ENCODE data around the gene FAM110C. TPM values are rescaled to one million over a fixed set of nuclear protein-coding genes. Genes with fewer than 3 reads are reported as not detected.
A peak's percentile ranks its signal among the peaks of the same experiment; 100 is the strongest.
"Not testable (repeated sequence)": the region's sequence is repeated elsewhere in the genome, so short reads cannot be mapped to it uniquely, and the experiment has no call there.

FAM110C gene
- total RNA-seq: 10 to 100 TPM in 1 of 2 donors, 1 to 10 TPM in 1; 2.2 to 23.6 TPM

DNA sequence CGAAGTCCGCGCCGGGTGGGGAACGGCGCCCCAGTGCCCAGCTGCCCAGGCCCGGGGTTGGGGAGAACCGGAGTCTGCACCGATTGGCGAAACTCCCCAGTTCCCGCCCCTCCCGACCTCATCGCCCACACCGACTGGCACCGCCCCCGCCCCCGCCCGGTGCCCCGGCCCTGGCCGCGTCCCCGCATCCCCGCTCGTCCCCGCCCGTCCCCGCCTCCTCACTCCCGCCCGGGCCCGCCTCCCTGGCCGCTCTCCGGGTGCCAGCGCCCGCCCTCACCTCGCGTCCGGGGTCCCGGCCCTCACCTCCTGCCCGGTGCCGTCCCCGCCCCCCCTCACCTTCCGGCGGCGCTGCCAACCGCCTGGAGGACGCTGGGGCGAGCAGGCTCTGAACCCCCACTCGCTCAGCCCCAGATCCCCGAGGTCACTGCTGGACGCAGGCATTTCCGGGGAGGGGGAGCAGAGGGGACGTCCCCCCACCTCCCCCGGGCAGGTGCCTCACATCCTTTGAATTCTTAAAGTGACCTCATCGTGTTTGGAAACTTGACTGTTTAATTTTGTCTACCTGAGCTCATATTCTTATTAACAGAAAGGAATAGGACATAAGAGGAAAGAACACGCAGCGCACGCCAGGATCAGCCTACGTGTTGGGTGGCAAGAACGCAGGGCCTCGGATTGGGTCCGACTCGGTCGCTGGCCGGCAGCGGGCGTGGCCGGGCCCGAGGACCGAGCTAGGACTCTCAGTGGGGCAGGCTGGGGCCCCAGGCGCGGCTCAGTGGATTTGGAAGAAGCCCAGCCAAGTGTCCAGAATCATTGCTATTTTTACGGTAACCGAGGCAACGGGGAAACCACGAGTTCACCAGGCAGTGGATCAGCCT lies at the start of gene FAM110C:
Gene FAM110C (minus strand): TSS at position 35 of the 875 bp plus-strand sequence. CDS start 120 bp downstream, outside the sequence.
- H3K4me1 Mint-ChIP-seq: peaks cover 10% of the 10 kb centered on the region
- H3K27ac Mint-ChIP-seq: peak within 1 kb of the TSS; percentile 86
- ATAC-seq (replicated peaks): peak; percentile 76
- H3K27me3 Mint-ChIP-seq: peaks cover 25% of the 10 kb centered on the region
- no peaks in the 10 kb centered on the region for H3K9me3 Mint-ChIP-seq
- peak within 1 kb of the TSS; percentile 83 for H3K4me3 Mint-ChIP-seq
- H3K36me3 Mint-ChIP-seq (ENCODE audit: low read depth): peaks cover 41% of the 10 kb centered on the region

GRCh38 chr2:92326-92725 lies 46.0 kb upstream of the FAM110C start:
- Mint-ChIP-seq H3K36me3 (ENCODE audit: low read depth) (no peaks in the 10 kb centered on the region), H3K4me3 (no peak overlapping the region), H3K27ac (no peak overlapping the region), H3K4me1 (no peaks in the 10 kb centered on the region), H3K9me3 (peaks cover 8% of the 10 kb centered on the region), H3K27me3 (peaks cover 28% of the 10 kb centered on the region)
- ATAC-seq (replicated peaks): no peak

GRCh38 chr2:90645-91312 lies 44.5 kb upstream of the FAM110C start:
- Mint-ChIP-seq H3K36me3 (ENCODE audit: low read depth) (no peaks in the 10 kb centered on the region), H3K4me3 (no peak overlapping the region), H3K27me3 (peaks cover 21% of the 10 kb centered on the region), H3K4me1 (no peaks in the 10 kb centered on the region), H3K27ac (no peak overlapping the region), H3K9me3 (peaks cover 4% of the 10 kb centered on the region)
- no peak for ATAC-seq (replicated peaks)

DNA sequence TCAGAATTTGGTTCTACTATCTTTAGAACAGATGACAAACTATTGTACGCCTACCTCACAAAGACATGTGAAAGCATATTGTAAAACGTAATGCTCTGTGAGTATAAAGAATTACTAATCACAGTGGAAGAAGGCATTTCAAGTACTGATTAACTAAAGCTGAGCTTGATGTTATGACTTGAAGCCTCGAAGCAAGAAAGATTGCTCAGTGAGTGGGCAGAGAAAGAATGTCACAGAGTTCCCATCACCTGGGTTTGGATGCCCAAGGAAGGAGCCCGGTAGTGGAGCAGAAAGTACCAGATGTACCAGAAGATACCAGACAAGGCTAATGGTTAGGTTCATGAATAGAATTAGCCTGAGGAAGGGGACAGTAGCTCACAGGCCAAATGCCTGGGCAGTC lies 39.5 kb upstream of the FAM110C start:
- Mint-ChIP-seq H3K27me3 (peaks cover 10% of the 10 kb centered on the region), H3K36me3 (ENCODE audit: low read depth) (no peaks in the 10 kb centered on the region), H3K9me3 (no peaks in the 10 kb centered on the region), H3K27ac (no peak overlapping the region), H3K4me1 (no peaks in the 10 kb centered on the region), H3K4me3 (no peak overlapping the region)
- ATAC-seq (replicated peaks): no peak

- Mint-ChIP-seq H3K27ac (no peak overlapping the region), H3K4me1 (no peaks in the 10 kb centered on the region), H3K4me3 (no peak overlapping the region), H3K9me3 (no peaks in the 10 kb centered on the region), H3K27me3 (peaks cover 16% of the 10 kb centered on the region), H3K36me3 (ENCODE audit: low read depth) (no peaks in the 10 kb centered on the region)
- ATAC-seq (replicated peaks): no peak
These were observed 37.8 kb upstream of the FAM110C start for GRCh38 chr2:84121-84520.

- Mint-ChIP-seq H3K9me3 (no peaks in the 10 kb centered on the region), H3K36me3 (ENCODE audit: low read depth) (no peaks in the 10 kb centered on the region), H3K4me3 (no peak overlapping the region), H3K4me1 (no peaks in the 10 kb centered on the region), H3K27me3 (peaks cover 20% of the 10 kb centered on the region), H3K27ac (no peak overlapping the region)
- ATAC-seq (replicated peaks): no peak
These were observed 34.8 kb upstream of the FAM110C start for GRCh38 chr2:80971-81736.

DNA sequence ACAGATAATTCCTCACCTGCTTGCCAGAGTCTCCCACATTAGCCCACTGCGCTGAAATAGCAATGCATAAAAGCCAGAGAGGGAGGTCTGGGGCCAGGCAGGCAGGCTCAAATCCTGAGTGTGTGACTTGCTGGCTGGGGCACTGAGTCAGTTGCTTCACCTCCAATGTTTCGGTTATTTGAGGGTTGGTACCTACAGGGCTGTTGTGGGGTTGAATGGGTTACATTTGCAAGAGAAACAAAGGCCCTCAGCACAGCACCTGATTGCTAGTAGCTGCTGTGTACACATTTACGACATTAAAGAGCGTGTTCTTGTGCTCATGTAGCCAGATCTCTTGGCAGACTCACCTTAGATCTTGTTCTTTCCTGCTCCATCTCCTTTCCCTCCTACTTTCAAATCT lies 34.1 kb upstream of the FAM110C start:
- H3K9me3 Mint-ChIP-seq: no peaks in the 10 kb centered on the region
- no peaks in the 10 kb centered on the region for H3K4me1 Mint-ChIP-seq
- no peak for ATAC-seq (replicated peaks)
- H3K4me3 Mint-ChIP-seq: no peak overlapping the region
- no peak overlapping the region for H3K27ac Mint-ChIP-seq
- no peaks in the 10 kb centered on the region for H3K36me3 Mint-ChIP-seq (ENCODE audit: low read depth)
- peaks cover 24% of the 10 kb centered on the region for H3K27me3 Mint-ChIP-seq

- H3K9me3 Mint-ChIP-seq: no peaks in the 10 kb centered on the region
- ATAC-seq (replicated peaks): no peak
- no peak overlapping the region for H3K27ac Mint-ChIP-seq
- H3K27me3 Mint-ChIP-seq: peaks cover 15% of the 10 kb centered on the region
- H3K36me3 Mint-ChIP-seq (ENCODE audit: low read depth): no peaks in the 10 kb centered on the region
- H3K4me1 Mint-ChIP-seq: no peaks in the 10 kb centered on the region
- H3K4me3 Mint-ChIP-seq: no peak overlapping the region
These were observed 25.2 kb upstream of the FAM110C start for GRCh38 chr2:71309-72035.

GRCh38 chr2:69366-70344 lies 23.4 kb upstream of the FAM110C start:
- no peaks in the 10 kb centered on the region for H3K36me3 Mint-ChIP-seq (ENCODE audit: low read depth)
- ATAC-seq (replicated peaks): no peak
- no peaks in the 10 kb centered on the region for H3K9me3 Mint-ChIP-seq
- H3K27me3 Mint-ChIP-seq: peaks cover 9% of the 10 kb centered on the region
- no peak overlapping the region for H3K4me3 Mint-ChIP-seq
- H3K4me1 Mint-ChIP-seq: no peaks in the 10 kb centered on the region
- no peak overlapping the region for H3K27ac Mint-ChIP-seq

- ATAC-seq (replicated peaks): peak; percentile 38
- H3K27me3 Mint-ChIP-seq; H3K4me3 Mint-ChIP-seq; H3K36me3 Mint-ChIP-seq (ENCODE audit: low read depth); H3K9me3 Mint-ChIP-seq; H3K4me1 Mint-ChIP-seq; H3K27ac Mint-ChIP-seq: not testable (repeated sequence)
These were observed 22.3 kb upstream of the FAM110C start for GRCh38 chr2:68637-69036.

GRCh38 chr2:66853-67252 lies 20.5 kb upstream of the FAM110C start:
- H3K27me3 Mint-ChIP-seq: peaks cover 4% of the 10 kb centered on the region
- no peak overlapping the region for H3K27ac Mint-ChIP-seq
- no peaks in the 10 kb centered on the region for H3K4me1 Mint-ChIP-seq
- no peaks in the 10 kb centered on the region for H3K36me3 Mint-ChIP-seq (ENCODE audit: low read depth)
- no peak overlapping the region for H3K4me3 Mint-ChIP-seq
- H3K9me3 Mint-ChIP-seq: no peaks in the 10 kb centered on the region
- no peak for ATAC-seq (replicated peaks)

DNA sequence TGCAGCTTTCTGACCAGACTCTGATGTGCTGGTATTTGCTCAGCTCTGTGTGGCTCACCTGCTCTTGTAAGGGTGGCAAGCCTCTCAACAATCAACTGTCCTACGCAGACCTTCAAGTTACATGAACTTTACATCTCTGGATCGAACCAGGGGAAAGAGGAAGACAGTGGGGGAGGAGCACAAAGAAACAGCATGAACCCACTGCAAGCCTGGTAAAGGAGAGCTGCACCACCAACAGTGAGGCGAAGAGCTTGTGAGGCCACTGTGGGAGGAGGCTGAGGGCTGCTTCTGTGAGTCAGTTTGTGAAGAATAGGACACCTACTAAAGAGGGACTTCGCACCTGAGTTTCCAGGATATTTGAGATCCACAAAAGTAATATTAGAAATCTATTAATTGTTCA lies 18.8 kb upstream of the FAM110C start:
- peaks cover 5% of the 10 kb centered on the region for H3K9me3 Mint-ChIP-seq
- no peaks in the 10 kb centered on the region for H3K4me1 Mint-ChIP-seq
- peaks cover 14% of the 10 kb centered on the region for H3K27me3 Mint-ChIP-seq
- H3K4me3 Mint-ChIP-seq: no peak overlapping the region
- no peaks in the 10 kb centered on the region for H3K36me3 Mint-ChIP-seq (ENCODE audit: low read depth)
- no peak for ATAC-seq (replicated peaks)
- H3K27ac Mint-ChIP-seq: no peak overlapping the region
